Adrenal gland (tissue), 12 donors: ENCODE results near the gene TXLNA. TPM values are rescaled to one million over a fixed set of nuclear protein-coding genes. Genes with fewer than 3 reads are reported as not detected.

Experiments used
- DNase-seq, 7 donors: peaks; one replicate each; pipeline ENCODE4 v3.0.0-alpha.2; 2019 to 2020
- H3K27ac ChIP-seq, 5 donors: fragments of 200-600 bp; sonication (generic) in 4 of 5; 1 replicate in 3 of 5; 2 replicates in 2 of 5; pipeline versions ENCODE4 v1.5.1 to v1.8.0; 2016 to 2020; ENCODE audit warnings: mild to moderate bottlenecking in 1 of 5
- H3K27me3 ChIP-seq: fragments of 200-600 bp; 2 replicates; pipeline ENCODE4 v1.8.0; 2021
- H3K36me3 ChIP-seq, 2 donors: fragments of 200-600 bp; replicated peaks in 1 of 2; 1 replicate in 1 of 2; 2 replicates in 1 of 2; pipeline versions ENCODE4 v1.5.1 to v1.8.0; 2018 to 2022
- H3K4me1 ChIP-seq, 2 donors: fragments of 200-600 bp; replicated peaks in 1 of 2; 1 replicate in 1 of 2; 2 replicates in 1 of 2; pipeline versions ENCODE4 v1.5.1 to v1.8.0; 2018 to 2021
- H3K4me3 ChIP-seq, 4 donors: fragments of 200-600 bp; sonication (generic) in 3 of 4; one replicate each; pipeline ENCODE4 v1.5.1; 2016 to 2018
- H3K9me3 ChIP-seq, 3 donors: fragments of 200-600 bp; sonication (generic) in 1 of 3; replicated peaks in 1 of 3; 1 replicate in 2 of 3; 2 replicates in 1 of 3; pipeline versions ENCODE4 v1.5.1 to v1.8.0; 2016 to 2021
- POLR2A ChIP-seq, 2 donors: fragments of 450-650 bp; IDR thresholded peaks; one replicate each; pipeline ENCODE4 v1.6.1; 2017; ENCODE audit warnings: antibody characterized with exemption in 2 of 2, mild to moderate bottlenecking in 2 of 2, moderate library complexity in 1 of 2
- WGBS, 4 donors: extraction: QIAGEN DNeasy Blood & Tissue Kit in 2 of 4; methylation state at CpG; one replicate each; pipeline versions ENCODE4 v1.1.5 to v1.1.7; 2013 to 2017; 5-methylcytosine and 5-hydroxymethylcytosine counted together
- intact Hi-C, 2 donors: fragments of 100-400 bp; cut with DNase I; formaldehyde crosslinking; loops; one replicate each; pipeline versions ENCODE4 v1.14.1 to v1.15.0; 2022 to 2023
- polyA plus RNA-seq, 3 donors: library from polyadenylated mRNA; stranded (reverse); fragments of 200-250 nt in 2 of 3; fragments of 350-450 nt in 1 of 3; fragmentation: Illumina TruSeq in 1 of 3; extraction: RNeasy Lipid Tissue Mini Kit (QIAGEN cat#74804) in 1 of 3; gene quantifications; one replicate each; pipeline ENCODE4 v1.2.3, GENCODE V29; 2013 to 2014
- total RNA-seq, 9 donors: library from RNA; depleted of rRNA in 4 of 9; stranded (reverse); fragments of >200 nt in 4 of 9; fragments of 120-200 nt in 1 of 9; fragmentation: NEBNext Ultra II Directional in 1 of 9; extraction: Animal tissue kit (Norgen Biotek cat#: 25700) in 1 of 9; gene quantifications; one replicate each; pipeline versions ENCODE4 v1.1.0 to v1.2.4, GENCODE V29; 2013 to 2023
- TF ChIP-seq, protein P1 (sequence below), 6 experiments: fragments of 450-650 bp in 4 of 6; fragments of 200-600 bp in 2 of 6; sonication (generic) in 1 of 6; IDR thresholded peaks; 1 replicate in 5 of 6; 2 replicates in 1 of 6; pipeline versions ENCODE4 v1.5.1 to v1.8.0; 2016 to 2021; ENCODE audit warnings: antibody characterized with exemption in 6 of 6, mild to moderate bottlenecking in 2 of 6, moderate library complexity in 1 of 6
- donor health status: healthy with polysubstance abuse.
- donor health status: Bipolar disorder and iron deficiency.
- donor health status: DM: yes; HTN: yes; CAD: no.
- donor health status: DM: no; HTN: no; CAD: no.
- donor health status: DM: no; HTN: no; CAD: no.
- donor health status: DM: yes; HTN: yes; CAD: no.

The TXLNA gene
- total and polyA plus RNA-seq, 12 donors, result 14.9 to 97.4 (median 62.3) TPM

GRCh38 chr1:32194984-32195383, 15.5 kb downstream of the TXLNA start:
- intact Hi-C loops, result no loop called here
- H3K27me3 ChIP-seq, result no peaks in the 10 kb centered on the region
- H3K27ac ChIP-seq, result peak overlapping the region in 1 of 5 donors; percentile 49
- H3K9me3 ChIP-seq, result no peaks in the 10 kb centered on the region
- H3K36me3 ChIP-seq, result peaks cover 0 to 84% of the 10 kb centered on the region in 2 donors
- H3K4me1 ChIP-seq, result peaks cover 18 to 33% of the 10 kb centered on the region in 2 donors
- DNase-seq, result no peak
- 90 to 100% (median 95%) methylated on average over 1 to 6 of the region's 6 CpGs for WGBS, 4 donors
- no peak for TF ChIP-seq POLR2A (IDR thresholded peaks at IDR 0.05)
- TF ChIP-seq, protein P1, sequence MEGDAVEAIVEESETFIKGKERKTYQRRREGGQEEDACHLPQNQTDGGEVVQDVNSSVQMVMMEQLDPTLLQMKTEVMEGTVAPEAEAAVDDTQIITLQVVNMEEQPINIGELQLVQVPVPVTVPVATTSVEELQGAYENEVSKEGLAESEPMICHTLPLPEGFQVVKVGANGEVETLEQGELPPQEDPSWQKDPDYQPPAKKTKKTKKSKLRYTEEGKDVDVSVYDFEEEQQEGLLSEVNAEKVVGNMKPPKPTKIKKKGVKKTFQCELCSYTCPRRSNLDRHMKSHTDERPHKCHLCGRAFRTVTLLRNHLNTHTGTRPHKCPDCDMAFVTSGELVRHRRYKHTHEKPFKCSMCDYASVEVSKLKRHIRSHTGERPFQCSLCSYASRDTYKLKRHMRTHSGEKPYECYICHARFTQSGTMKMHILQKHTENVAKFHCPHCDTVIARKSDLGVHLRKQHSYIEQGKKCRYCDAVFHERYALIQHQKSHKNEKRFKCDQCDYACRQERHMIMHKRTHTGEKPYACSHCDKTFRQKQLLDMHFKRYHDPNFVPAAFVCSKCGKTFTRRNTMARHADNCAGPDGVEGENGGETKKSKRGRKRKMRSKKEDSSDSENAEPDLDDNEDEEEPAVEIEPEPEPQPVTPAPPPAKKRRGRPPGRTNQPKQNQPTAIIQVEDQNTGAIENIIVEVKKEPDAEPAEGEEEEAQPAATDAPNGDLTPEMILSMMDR (IDR thresholded peaks at IDR 0.05), result no peak
- no peak overlapping the region for H3K4me3 ChIP-seq

DNA sequence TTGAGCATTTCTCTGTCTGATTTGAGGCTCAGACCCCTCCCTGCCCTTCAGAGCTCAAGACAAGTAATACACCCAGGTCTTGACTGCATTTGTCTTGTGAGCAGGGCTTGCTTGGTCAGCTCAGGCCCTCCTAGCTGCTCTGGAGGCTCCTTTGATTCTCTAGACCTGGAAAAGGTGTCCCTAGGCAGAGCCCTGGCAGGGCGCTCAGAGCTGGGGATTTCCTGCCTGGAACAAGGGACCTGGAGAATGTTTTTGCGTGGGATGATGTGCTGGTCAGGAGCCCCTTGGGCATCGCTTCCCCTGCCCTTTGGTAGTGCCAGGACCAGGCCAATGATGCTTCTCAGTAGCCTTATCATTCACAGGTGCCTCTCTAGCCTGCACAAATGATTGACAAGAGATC, 16.1 kb downstream of the TXLNA start:
- intact Hi-C loops, result no loop called here
- TF ChIP-seq POLR2A (IDR thresholded peaks at IDR 0.05), result no peak
- TF ChIP-seq, protein P1 (IDR thresholded peaks at IDR 0.05), result no peak
- DNase-seq, result no peak
- Histone ChIP-seq H3K36me3 (peaks cover 0 to 79% of the 10 kb centered on the region in 2 donors), H3K9me3 (no peaks in the 10 kb centered on the region), H3K4me3 (no peak overlapping the region), H3K27me3 (no peaks in the 10 kb centered on the region), H3K27ac (peak overlapping the region in 3 of 5 donors; percentile 36 to 69 (median 49)), H3K4me1 (peaks cover 22 to 34% of the 10 kb centered on the region in 2 donors)
- WGBS, 4 donors, result 83 to 97% (median 88%) methylated on average over 1 to 3 of the region's 3 CpGs

- H3K36me3 ChIP-seq, result peaks cover 0 to 72% of the 10 kb centered on the region in 2 donors
- DNase-seq, result peak in 5 of 7 donors; percentile 54 to 78 (median 67)
- H3K4me3 ChIP-seq, result no peak overlapping the region
- no peaks in the 10 kb centered on the region for H3K9me3 ChIP-seq
- peaks cover 26 to 34% of the 10 kb centered on the region in 2 donors for H3K4me1 ChIP-seq
- TF ChIP-seq, protein P1 (IDR thresholded peaks at IDR 0.05), result no peak
- no peak for TF ChIP-seq POLR2A (IDR thresholded peaks at IDR 0.05)
- H3K27ac ChIP-seq, result peak overlapping the region in 3 of 5 donors; percentile 36 to 76 (median 69)
- intact Hi-C loops, result no loop called here
- no peaks in the 10 kb centered on the region for H3K27me3 ChIP-seq
These were observed 16.7 kb downstream of the TXLNA start for GRCh38 chr1:32195972-32196823.

DNA sequence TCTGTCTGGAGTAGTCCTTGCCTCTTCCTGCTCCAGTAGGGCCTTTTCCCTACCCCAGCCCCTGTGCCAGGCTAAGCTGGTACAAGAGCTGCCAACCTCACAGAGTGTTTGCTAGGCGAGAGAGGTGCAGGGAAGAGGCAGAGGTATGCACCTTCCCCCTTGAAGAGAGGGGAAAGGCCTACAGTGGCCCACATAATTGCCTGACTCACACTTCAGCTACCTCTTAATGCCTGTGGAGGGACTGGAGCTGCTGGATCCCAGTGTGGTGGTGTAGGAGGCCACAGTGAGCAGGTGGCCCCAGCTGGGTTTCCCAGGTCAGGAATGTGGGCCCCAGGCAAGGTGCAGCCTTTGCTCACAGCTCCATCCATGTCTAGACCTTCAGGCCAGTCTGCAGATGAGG, 17.6 kb downstream of the TXLNA start:
- Histone ChIP-seq H3K27me3 (no peaks in the 10 kb centered on the region), H3K9me3 (no peaks in the 10 kb centered on the region), H3K4me3 (no peak overlapping the region), H3K36me3 (peaks cover 0 to 63% of the 10 kb centered on the region in 2 donors), H3K27ac (peak overlapping the region in 3 of 5 donors; percentile 36 to 76 (median 69)), H3K4me1 (peaks cover 35 to 42% of the 10 kb centered on the region in 2 donors)
- no peak for DNase-seq
- intact Hi-C loops, result no loop called here
- WGBS, 4 donors, result 78 to 100% (median 98%) methylated on average over 1 of the region's 1 CpG
- no peak for TF ChIP-seq POLR2A (IDR thresholded peaks at IDR 0.05)
- TF ChIP-seq, protein P1 (IDR thresholded peaks at IDR 0.05), result no peak
